Activated effector memory CD4-positive, alpha-beta T cell treated with Interleukin-2 at 50 U/mL for 16 hours (primary cell): ENCODE results near the gene NFIC.
"Not testable (repeated sequence)": the region's sequence is repeated elsewhere in the genome, so short reads cannot be mapped to it uniquely, and the experiment has no call there.

Experiments used
- DNase-seq: peaks from one replicate; pipeline ENCODE4 v3.0.0-alpha.2; 2020

NFIC gene

DNA sequence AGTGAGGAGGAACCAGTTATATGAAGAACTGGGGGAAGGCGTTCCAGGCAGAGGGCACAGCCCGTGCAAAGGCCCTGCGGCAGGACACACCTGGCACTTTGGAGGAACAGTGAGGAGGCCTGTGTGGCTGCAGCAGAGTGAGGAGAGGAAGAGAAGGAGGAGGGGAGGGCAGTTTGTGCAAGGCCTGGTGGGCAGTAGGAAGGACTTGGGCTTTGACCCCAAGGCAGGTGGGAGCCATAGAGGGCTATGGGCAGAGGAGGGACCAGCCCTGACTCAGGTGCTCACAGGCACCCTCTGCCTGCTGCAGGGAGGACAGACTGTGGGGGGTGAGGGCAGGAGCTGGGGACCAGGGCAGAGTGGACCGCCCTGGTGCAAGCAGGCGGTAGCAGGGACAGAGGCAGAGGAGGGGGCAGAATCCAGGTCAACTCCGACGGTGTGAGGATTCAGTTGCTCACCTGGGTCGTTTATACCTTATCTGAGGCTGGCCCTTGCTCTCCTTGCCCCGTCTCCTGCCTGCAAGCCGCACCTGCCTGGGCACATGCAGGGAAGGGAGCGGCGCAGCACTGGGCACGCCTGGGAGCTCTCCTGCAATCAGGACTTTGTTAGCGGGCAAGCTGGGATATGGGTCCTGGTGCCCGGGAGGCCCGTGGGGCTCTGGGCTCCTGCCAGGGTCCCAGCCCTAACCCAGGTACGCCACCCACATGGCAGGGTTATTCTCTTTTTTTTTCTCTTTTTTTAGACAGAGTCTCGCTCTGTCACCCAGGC, 34.8 kb downstream of the NFIC start:
- no peak for DNase-seq

DNA sequence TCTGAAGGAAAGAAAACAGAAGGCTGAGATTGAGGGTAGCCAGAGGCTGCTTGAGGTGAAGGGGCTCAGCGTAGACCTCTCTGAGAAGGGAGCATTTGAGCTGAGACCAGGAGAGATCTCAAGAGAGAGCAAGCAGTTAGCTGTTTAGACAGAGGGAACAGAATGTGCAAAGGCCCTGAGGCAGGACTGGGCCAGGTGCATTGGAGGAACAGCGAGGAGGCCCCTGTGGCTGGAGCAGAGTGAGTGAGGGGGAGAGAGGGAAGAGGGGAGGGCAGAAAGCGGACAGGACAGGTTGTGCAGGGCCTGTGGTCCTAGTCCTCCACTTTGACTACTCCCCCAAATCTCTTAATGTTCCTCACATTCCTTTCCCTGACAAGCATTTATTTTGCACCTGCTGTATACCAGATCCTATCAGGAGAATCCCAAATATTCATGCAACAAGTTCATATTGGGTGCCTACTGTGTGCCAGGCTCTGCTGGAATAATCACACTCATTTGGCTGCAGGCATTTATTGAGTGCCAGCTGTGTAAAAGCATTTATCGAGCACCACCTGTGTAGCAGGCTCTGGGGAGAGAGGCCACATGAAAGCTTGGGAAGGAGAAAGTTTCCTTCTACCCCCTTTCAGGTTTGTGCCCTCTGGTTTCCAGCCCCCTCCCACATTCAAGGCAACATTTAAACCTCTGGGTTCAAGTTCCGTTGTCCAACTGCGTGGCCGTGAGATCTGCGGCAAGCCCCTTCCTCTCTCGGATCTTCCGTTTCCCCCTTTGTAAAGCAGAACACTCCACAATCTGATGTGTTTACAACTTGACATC, 36.5 kb downstream of the NFIC start:
- no peak for DNase-seq

DNA sequence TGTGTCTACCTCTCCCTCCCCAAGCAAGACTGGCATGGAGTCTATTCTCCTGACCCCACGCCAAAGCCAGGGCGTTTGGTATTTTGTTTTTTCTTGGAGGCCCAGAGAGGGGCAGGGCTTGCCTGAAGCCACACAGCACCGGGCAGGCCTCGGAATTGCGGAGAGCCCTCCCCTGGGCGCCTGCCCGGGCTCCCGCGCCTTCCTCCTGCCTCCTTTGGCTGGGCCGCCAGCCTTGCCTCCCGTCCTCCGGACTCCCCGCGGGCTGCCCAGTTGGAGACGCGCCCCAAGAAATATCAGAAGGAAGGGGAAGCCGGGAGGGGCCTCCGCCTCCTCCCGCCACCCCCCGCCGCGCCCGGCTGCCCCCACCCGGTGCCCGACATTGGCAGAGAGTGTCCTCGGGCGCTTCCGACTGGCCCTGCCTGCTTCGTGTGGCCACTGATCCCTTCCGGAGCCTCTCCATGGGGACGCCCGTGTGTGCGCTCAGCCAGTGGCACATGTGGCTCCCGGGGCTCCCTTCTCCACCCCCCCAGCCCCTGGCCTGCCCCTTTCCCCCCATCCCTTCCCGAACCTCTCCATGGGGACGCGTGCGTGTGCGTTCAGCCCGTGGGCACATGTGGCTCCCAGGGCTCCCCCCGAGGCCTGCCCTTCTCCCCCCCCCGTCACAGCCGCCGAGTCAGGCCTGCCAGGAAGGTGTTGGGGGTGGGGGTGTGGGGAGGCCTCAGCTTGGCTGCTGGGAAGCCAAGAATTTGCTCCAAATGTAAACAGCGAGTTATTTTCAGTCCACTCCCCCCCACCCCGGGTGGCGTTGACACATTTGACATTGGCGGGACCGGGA, 37.3 kb downstream of the NFIC start:
- no peak for DNase-seq

DNA sequence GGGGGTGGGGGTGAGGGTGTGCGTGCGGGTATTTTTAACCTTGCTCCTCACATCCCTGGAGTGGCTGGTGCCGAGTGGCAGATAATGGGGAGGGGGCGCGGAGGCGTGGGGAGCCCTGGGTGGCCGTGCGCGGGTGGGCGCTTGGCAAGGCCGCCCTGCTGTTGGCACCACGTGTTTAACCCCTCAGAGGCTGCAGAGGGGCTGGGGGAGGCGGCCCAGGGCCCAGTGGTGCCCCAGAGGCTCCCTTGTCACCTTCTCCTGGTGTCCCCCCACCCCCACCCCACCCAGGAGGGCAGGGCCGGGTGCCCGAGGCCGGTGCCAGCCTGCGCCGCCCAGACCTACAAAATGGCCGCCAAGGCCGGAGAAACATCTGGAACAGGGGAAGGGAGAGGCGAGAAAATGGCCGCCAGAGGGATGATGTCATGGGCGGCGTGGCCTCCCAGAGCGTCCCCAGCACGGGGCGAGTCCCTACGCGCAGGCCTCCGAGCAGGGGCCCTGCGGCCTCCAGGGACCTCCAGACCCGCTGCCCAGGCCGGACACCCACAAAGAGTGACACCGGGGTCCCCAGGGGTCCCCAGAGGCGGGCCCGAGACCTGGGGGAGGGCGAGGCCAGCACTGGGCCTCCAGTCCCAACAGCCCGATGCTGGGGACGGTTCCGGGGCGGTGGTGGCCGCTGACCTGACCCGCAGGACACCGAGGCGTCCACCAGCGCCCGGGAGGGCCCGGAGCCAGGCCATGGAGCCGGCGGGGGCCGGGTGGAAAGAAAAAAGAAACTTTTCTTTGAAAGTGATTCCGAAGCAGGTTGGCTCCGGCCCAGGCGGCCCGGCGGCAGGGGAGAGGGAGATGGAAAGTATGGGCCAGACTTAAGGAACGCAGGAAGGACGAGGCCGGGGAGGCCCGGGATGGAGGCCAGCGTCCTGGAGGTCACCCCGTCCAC, 38.2 kb downstream of the NFIC start:
- no peak for DNase-seq

DNA sequence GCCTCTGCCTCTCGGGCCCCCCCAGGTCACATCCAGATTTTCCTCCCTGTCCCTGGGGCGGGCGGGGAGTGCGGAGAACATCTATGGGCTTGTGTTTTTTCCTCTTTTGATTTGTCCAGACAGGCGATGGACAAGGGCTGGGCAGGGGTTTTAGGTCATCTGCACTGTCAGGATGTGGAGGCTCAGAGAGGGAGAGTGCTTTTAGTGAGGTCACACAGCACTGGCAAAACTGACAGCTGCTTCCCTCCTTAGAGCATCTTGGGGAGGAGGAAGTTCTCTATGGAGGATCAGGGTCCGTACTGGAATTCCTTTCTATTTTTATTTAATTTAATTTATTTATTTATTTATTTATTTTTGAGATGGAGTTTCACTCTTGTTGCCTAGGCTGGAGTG, 38.9 kb downstream of the NFIC start:
- DNase-seq = no peak

DNA sequence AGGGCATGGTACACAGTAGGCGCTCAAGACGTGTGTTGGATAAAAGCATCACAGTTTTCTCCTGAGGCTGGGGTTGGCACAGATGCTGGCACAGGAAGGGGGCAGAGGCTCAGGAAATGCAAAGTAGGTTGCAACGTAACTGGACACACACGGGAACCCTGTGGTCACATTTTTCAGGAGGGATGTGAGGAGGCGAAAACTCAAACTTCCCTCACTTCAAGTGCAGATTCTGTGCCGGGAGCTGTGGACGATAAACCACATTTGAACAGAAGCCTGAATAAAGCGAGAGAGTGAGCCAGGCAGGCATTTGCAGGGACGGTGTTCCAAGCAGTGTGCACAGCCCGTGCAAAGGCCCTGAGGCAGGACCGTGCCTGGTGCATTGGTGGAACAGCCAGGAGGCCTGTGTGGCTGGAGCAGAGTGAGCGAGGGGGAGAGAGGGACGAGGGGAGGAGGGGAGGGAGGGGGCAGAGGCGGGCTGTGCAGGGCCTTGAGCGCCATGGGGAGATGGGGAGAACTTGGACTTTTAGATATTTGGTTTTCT, 40.3 kb downstream of the NFIC start:
- DNase-seq = no peak

DNA sequence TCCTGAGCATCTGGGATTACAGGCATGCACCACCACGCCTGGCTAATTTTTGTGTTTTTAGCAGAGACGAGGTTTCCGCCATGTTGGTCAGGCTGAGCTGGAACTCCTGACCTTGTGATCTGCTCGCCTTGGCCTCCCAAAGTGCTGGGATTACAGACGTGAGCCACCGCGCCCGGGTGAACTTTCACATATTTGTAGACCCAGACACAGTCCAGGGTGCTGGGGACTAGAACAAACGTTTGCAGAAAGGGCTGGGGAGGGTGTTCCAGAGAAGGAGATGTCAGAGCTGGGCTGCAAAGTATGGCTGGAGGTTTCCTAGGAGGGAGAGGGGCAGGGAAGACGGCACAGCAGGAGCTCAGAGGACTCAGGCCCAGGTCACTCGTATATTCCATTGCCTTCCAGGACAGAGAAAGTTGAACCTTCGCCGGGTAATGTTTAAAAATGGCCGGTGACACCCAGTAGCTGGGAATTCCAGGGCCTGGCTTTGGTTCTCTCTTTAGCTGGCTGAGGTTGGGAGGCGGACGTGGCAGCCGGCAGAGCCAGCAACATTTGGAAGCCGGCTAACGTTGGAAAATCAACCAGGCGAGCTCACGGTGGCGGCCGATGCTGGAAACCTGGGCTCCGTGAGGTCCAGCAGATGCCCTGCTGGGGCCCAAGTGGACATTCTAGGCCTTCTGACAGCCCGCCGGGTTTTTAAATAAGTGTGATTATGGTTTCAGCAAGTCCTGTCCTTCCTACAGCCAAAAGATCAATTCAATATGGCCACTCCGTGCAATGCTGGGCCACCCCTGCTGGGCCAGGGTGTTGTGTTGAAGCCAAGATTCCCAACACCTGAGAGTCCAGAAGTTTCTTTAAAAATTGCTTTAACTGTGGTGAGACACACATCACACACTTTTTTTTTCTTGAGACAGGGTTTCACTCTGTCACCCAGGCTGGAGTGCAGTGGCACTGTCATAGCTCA, 41.5 kb downstream of the NFIC start:
- DNase-seq = no peak

DNA sequence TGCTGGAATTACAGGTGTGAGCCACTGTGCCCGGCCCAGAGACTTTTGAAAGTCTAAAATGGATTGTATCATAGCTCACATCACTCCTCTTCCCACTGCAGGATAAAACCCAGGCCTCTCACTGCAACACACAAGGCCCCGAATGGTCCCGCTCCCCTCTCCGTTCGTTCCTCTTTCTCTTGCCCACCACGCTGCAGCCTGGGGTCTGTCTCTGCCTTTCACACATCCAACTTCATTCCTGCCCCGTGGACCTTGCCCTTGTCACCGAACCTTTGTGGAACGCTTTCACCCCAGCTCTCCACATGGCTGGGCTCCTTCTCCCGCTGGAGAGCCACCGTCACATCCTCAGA, 42.6 kb downstream of the NFIC start:
- DNase-seq = no peak

DNA sequence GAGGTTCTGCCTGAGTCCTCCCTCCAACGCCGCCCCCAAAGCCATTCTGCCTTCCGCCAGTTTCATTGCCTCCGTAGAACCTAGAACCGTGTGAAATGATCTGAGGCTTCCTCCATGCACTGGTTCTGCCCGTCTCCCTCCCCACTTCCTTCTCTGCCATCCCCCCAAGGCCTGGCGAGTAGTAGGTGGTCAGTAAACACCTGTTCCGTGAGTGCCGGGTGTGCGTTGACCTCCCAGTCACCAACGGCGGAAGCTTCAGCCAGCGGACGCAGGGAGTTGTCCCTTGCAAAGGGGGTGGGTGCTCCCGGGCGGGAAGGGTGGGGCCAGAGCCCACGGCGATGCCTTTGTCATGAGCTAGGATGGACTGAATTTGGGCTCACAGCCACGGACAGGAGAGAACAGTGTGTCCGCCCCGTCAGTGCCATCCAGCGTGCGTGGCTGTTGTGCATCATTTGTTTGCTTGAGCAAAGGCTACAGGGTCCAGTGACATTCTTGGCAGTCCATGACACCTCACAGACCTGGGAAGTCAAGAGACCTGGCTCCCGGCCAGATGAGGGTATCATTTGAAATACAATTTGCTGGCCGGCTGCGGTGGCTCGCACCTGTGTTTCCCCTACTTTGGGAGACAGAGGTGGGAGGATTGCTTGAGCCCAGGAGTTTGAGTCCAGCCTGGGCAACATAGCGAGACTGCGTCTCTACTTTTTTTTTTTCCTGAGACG, 43.1 kb downstream of the NFIC start:
- no peak for DNase-seq

DNA sequence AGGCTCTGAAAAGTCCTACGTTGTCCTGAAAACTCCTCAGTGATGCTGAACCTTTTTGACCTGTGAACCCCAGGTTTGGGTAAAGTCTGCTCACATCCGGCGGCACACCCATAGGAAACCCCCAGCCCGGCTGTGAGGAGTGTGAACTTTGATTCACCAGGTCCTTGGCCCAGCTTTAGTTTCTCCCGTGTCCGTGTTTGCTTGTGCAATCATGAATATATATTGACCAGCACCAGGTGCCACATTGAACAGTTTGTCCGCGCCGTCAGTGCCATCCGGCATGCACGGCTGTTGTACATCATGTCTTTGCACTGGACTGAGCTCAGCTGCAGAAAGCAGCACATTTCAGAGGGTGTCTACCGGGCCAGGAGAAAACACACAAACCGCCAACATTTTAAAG, 45.3 kb downstream of the NFIC start:
- no peak for DNase-seq

DNA sequence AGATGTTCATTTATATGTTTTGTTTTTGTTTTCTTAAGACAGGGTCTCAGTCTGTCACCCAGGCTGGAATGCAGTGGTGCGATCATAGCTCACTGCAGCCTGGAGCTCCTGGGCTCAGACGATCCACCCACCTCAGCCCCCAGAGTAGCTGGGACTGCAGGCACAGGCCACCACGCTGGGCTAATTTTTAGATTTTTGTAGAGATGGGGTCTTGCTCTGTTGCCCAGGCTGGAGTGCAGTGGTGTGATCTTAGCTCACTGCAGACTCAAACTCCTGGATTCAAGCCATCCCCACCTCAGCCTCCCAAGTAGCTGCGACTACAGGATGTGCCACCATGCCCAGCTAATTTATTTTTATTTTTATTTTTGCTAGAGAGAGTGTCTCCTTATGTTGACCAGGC, 45.7 kb downstream of the NFIC start:
- no peak for DNase-seq

DNA sequence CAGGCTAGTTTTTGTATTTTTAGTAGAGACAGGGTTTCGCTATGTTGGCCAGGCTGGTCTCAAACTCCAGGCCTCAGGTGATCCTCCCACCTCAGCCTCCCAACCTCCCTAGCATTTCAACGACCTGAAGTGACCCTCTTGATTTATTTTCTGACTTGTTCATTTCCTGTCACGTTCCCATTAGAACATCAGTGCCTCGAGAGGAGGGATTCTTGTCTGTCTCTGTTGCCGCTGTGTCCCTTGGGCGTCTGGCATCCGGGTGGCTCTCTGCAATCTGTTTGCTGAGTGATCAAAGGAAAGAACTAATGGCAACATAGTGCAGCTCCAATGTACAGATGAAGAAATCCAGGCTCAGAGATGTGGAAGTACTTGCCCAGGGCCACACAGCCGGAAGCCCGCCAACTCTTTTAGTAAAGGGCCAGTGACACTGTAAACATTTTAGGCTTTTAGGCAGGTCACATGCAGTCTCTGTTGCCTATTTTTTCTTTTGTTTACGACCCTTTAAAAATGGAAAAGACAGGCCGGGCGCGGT, 47.5 kb downstream of the NFIC start:
- no peak for DNase-seq

DNA sequence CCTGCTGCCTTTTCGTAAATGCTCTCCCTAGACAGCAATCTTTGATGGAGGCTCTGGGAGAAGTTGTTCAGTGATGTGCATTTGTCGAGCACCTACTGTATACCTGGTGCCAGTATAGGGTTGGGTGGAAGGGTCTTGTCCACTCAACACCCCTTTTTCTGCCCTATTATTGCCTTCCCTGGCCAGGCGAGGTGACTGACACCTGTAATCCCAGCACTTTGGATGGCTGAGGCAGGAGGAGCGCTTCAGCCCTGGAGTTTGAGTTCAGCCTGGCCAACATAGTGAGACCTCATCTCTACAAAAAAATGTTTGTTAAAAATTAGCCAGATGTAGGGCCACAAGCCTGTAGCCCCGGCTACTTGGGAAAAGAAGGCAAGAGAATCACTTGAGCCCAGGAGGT, 49.3 kb downstream of the NFIC start:
- DNase-seq = no peak

DNA sequence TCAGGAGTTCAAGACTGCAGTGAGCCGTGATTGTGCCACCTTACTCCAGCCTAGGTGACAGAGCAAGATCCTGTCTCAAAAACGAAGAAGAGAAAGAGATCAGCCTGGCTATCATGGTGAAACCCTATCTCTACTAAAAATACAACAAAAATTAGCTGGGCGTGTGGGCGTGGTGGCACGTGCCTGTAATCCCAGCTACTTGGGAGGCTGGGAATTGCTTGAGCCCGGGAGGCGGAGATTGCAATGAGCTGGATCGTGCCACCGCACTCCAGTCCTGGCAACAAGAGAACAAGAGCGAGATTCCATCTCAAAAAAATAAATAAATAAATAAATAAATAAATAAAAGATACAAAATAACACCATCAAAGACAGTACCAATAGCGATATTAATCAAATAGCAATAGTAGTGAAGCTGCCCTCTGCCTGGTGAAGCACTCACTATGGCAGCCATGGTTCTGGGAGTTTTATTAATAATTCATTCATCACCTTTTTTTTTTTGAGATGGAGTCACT, 53.9 kb downstream of the NFIC start:
- DNase-seq = no peak

DNA sequence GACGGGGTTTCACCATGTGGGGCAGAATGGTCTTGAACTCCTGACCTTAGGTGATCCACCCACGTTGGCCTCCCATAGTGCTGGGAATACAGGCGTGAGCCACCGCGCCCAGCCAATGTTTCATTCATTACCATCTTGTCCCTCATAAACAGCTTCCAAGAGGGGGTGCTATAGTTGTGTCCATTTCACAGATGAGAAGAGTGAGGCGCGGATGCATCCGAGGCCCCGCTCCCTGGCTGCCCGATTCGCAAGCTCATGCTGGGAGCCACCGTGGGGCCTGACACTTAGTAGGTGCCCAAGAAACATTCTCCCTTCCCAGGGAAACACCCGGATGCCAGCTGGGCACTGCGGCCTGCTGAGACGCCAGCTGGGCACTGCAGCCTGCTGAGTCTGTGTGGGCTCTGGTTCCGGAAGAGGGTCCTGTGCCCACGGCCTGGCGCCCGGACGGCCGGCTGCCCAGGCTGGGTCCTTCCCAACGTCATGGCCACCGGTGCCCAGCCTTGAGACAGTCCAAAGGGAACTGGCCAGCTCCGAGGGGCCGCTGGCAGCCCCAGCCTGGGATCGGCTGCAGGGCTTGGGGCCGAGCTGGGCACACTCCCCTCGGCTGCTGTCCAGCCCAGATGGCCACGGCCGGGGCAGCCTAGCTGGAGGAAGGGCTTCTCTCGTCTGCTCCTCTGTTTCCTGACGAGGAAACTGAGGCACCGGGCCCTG, 54.7 kb downstream of the NFIC start:
- DNase-seq = no peak

DNA sequence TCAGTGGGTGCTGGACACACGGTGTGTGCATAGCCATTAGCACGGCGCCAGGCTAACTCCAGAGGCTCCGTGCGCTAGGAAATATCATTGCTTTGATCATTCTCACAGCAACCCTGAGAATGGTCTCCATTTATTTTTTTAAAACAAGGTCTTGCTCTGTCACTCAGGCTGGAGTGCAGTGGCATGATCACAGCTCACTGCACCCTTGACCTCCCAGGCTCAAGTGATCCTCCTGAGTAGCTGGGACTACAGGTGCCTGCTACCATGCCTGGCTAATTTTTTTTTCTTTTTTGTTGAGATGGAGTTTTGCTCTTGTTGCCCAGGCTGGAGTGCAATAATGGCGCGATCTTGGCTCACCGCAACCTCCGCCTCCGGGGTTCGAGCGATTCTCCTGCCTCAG, 55.3 kb downstream of the NFIC start:
- not testable (repeated sequence) for DNase-seq

DNA sequence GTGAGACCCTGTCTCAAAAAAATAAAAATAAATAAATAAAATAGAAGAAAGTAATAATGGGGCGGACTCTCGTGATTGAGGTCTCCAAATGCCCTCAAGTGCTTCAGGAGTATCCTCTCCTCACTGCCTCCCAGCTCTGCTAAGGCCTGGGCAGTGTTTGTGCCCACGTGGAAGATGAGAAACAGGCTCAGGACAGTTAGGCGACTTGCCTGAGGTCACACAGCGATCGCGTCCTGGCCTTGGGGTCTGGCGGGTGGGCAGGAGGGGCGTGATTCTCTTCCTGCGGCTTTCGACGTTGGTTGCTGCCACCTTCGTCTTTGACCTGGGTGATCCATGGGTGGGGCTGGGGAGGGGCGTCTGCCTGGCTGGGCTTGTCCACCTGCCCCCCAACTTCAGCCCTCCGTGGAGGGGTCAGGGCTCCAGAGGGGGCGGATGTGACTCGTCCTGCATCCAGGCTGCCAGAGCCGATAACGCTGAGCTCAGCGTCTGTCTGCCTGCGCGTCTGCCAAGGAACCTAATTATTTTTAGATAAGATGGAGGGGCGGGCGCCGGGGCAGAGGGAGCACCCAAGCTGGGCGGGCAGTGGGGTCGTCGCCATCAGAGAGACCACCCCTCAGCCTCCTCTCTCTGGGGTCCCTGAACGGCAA, 56.9 kb downstream of the NFIC start:
- no peak for DNase-seq

DNA sequence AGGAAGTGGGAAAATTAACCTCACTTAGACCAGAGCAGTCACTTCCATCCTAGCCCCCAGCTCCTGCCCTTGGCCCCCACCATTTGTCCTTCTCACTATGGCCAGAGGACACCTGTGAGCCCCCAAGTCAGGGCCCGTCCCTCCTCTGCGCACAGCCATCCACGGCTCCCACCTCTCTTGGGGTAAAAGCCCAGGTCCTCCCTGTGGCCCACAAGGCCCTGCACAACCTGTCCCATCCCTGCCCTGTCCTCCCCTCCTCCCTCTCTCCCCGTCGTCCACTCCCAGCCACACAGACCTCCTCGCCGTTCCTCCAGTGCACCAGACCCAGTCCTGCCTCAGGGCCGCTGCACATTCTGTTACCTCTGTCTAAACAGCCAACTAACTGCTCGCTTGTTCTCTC, 60.0 kb downstream of the NFIC start:
- DNase-seq = no peak

DNA sequence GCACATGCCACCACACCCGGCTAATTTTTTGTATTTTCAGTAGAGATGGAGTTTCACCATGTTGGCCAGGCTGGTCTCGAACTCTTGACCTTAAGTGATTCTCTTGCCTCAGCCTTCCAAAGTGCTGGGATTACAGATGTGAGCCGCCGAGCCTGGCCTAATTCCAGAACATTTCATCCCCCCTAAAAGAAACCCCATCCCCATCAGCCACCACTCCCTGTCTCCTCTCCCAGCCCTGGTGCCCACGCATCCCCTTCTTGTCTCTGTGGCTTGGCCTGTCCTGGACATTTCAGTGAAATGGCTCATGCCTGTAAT, 63.9 kb downstream of the NFIC start:
- not testable (repeated sequence) for DNase-seq
